Neural progenitor cell (in vitro differentiated cells): ENCODE measurements around the gene NBEA.

Source experiments
- EZH2 ChIP-seq: fragments of 200-600 bp; sonication (generic); IDR thresholded peaks from 2 replicates; pipeline ENCODE4 v1.6.1; 2017; ENCODE audit warnings: antibody characterized with exemption, mild to moderate bottlenecking, moderate library complexity
- EZH2phosphoT487 ChIP-seq: fragments of 200-600 bp; sonication (generic); IDR thresholded peaks from 2 replicates; pipeline ENCODE4 v1.6.1; 2017; ENCODE audit warnings: antibody characterized with exemption
- TF ChIP-seq, protein P1 (sequence below): fragments of 200-600 bp; sonication (generic); IDR thresholded peaks from 2 replicates; pipeline ENCODE4 v1.5.1; 2017; ENCODE audit warnings: antibody characterized with exemption, mild to moderate bottlenecking

GRCh38 chr13:35489050-35489449, 547.0 kb downstream of the NBEA start:
- TF ChIP-seq, protein P1, sequence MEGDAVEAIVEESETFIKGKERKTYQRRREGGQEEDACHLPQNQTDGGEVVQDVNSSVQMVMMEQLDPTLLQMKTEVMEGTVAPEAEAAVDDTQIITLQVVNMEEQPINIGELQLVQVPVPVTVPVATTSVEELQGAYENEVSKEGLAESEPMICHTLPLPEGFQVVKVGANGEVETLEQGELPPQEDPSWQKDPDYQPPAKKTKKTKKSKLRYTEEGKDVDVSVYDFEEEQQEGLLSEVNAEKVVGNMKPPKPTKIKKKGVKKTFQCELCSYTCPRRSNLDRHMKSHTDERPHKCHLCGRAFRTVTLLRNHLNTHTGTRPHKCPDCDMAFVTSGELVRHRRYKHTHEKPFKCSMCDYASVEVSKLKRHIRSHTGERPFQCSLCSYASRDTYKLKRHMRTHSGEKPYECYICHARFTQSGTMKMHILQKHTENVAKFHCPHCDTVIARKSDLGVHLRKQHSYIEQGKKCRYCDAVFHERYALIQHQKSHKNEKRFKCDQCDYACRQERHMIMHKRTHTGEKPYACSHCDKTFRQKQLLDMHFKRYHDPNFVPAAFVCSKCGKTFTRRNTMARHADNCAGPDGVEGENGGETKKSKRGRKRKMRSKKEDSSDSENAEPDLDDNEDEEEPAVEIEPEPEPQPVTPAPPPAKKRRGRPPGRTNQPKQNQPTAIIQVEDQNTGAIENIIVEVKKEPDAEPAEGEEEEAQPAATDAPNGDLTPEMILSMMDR = no peak
- TF ChIP-seq EZH2phosphoT487 (no peak), EZH2 (no peak)
